ENCODE measurements around the gene REEP1.

REEP1 gene

GRCh38 chr2:86211033-86211795, 126.2 kb downstream of the REEP1 start:
- no CpG with 5 or more reads among the region's 2 CpGs for WGBS, 2 donors (ENCODE audit: extremely low coverage in 2 of 2, insufficient read length in 2 of 2, insufficient replicate concordance in 1 of 2)
- H3K36me3 ChIP-seq (replicated peaks in 1 of 2; ENCODE audit: control insufficient read depth in 2 of 2, insufficient read depth in 2 of 2, low read length in 2 of 2): peaks cover 18 to 85% of the 10 kb centered on the region in 2 donors

GRCh38 chr2:86204458-86204857, 133.0 kb downstream of the REEP1 start:
- H4K91ac ChIP-seq (ENCODE audit: low read depth, low read length, poor library complexity): no peak overlapping the region
- no peak overlapping the region for H3K4me3 ChIP-seq (ENCODE audit: low read length in 2 of 2)
- no peak overlapping the region for H3K4me2 ChIP-seq (ENCODE audit: insufficient read depth, low read length, poor library complexity, severe bottlenecking)
- H2BK120ac ChIP-seq (ENCODE audit: low read depth, low read length): no peak overlapping the region
- H3K9me3 ChIP-seq (replicated peaks in 1 of 2; ENCODE audit: control insufficient read depth in 2 of 2, insufficient read depth in 1 of 2, low read depth in 1 of 2, low read length in 2 of 2): no peaks in the 10 kb centered on the region
- H2BK15ac ChIP-seq (ENCODE audit: low read length): no peak overlapping the region
- H3K23ac ChIP-seq (ENCODE audit: low read depth, low read length, poor library complexity): no peak overlapping the region
- DNase-seq (ENCODE audit: low spot score): no peak
- peaks cover 6 to 56% of the 10 kb centered on the region in 2 donors for H3K36me3 ChIP-seq (replicated peaks in 1 of 2; ENCODE audit: control insufficient read depth in 2 of 2, insufficient read depth in 2 of 2, low read length in 2 of 2)
- no peak overlapping the region for H3K9ac ChIP-seq (ENCODE audit: low read depth, low read length, poor library complexity)
- H3K79me1 ChIP-seq (ENCODE audit: low read depth, low read length): no peaks in the 10 kb centered on the region
- no peak overlapping the region for H3K18ac ChIP-seq (ENCODE audit: low read length)
- H3K4ac ChIP-seq (ENCODE audit: low read length): no peak overlapping the region
- no peak overlapping the region for H4K8ac ChIP-seq (ENCODE audit: low read depth, low read length)
- no peak overlapping the region for H3K14ac ChIP-seq (ENCODE audit: low read length)
- no peak overlapping the region for H2BK12ac ChIP-seq (ENCODE audit: low read length)
- no peaks in the 10 kb centered on the region for H3K27me3 ChIP-seq (ENCODE audit: control insufficient read depth in 3 of 3, insufficient read depth in 3 of 3, low read depth in 1 of 3, low read length in 3 of 3)
- no peak overlapping the region for H2BK5ac ChIP-seq (ENCODE audit: low read length)
- H3K4me1 ChIP-seq (ENCODE audit: control insufficient read depth in 2 of 2, insufficient read depth in 1 of 2, low read depth in 1 of 2, low read length in 2 of 2): peaks cover 0 to 12% of the 10 kb centered on the region in 2 donors
- H2AK5ac ChIP-seq (ENCODE audit: low read depth, low read length): no peak overlapping the region
- H2AFZ ChIP-seq (ENCODE audit: low read length): no peak overlapping the region
- no peak overlapping the region for H3K27ac ChIP-seq (replicated peaks; ENCODE audit: low read length)
- WGBS, 2 donors (ENCODE audit: extremely low coverage in 2 of 2, insufficient read length in 2 of 2, insufficient replicate concordance in 1 of 2): no CpG with 5 or more reads among the region's 7 CpGs

More at GRCh38 chr2:86211033-86211795, 126.2 kb downstream of the REEP1 start:
- no peak overlapping the region for H3K14ac ChIP-seq (ENCODE audit: low read length)
- no peak overlapping the region for H2AFZ ChIP-seq (ENCODE audit: low read length)
- no peaks in the 10 kb centered on the region for H3K79me1 ChIP-seq (ENCODE audit: low read depth, low read length)
- no peak overlapping the region for H4K8ac ChIP-seq (ENCODE audit: low read depth, low read length)
- no peak overlapping the region for H2BK15ac ChIP-seq (ENCODE audit: low read length)
- no peak overlapping the region for H3K4me3 ChIP-seq (ENCODE audit: low read length in 2 of 2)
- no peak overlapping the region for H3K4me2 ChIP-seq (ENCODE audit: insufficient read depth, low read length, poor library complexity, severe bottlenecking)
- no peak overlapping the region for H3K18ac ChIP-seq (ENCODE audit: low read length)
- DNase-seq (ENCODE audit: low spot score): no peak
- H3K23ac ChIP-seq (ENCODE audit: low read depth, low read length, poor library complexity): no peak overlapping the region
- H3K4me1 ChIP-seq (ENCODE audit: control insufficient read depth in 2 of 2, insufficient read depth in 1 of 2, low read depth in 1 of 2, low read length in 2 of 2): no peaks in the 10 kb centered on the region
- H3K9me3 ChIP-seq (replicated peaks in 1 of 2; ENCODE audit: control insufficient read depth in 2 of 2, insufficient read depth in 1 of 2, low read depth in 1 of 2, low read length in 2 of 2): no peaks in the 10 kb centered on the region
- no peak overlapping the region for H3K4ac ChIP-seq (ENCODE audit: low read length)
- H3K27me3 ChIP-seq (ENCODE audit: control insufficient read depth in 3 of 3, insufficient read depth in 3 of 3, low read depth in 1 of 3, low read length in 3 of 3): no peaks in the 10 kb centered on the region
- no peak overlapping the region for H2BK5ac ChIP-seq (ENCODE audit: low read length)
- H4K91ac ChIP-seq (ENCODE audit: low read depth, low read length, poor library complexity): no peak overlapping the region
- H2BK120ac ChIP-seq (ENCODE audit: low read depth, low read length): no peak overlapping the region
- no peak overlapping the region for H3K9ac ChIP-seq (ENCODE audit: low read depth, low read length, poor library complexity)
- H3K27ac ChIP-seq (replicated peaks; ENCODE audit: low read length): no peak overlapping the region
- no peak overlapping the region for H2BK12ac ChIP-seq (ENCODE audit: low read length)
- no peak overlapping the region for H2AK5ac ChIP-seq (ENCODE audit: low read depth, low read length)

GRCh38 chr2:86203614-86204013, 133.8 kb downstream of the REEP1 start:
- Histone ChIP-seq H2AK5ac (ENCODE audit: low read depth, low read length) (no peak overlapping the region), H3K14ac (ENCODE audit: low read length) (no peak overlapping the region), H3K23ac (ENCODE audit: low read depth, low read length, poor library complexity) (no peak overlapping the region), H3K9ac (ENCODE audit: low read depth, low read length, poor library complexity) (no peak overlapping the region), H4K91ac (ENCODE audit: low read depth, low read length, poor library complexity) (no peak overlapping the region), H3K4ac (ENCODE audit: low read length) (no peak overlapping the region), H3K4me1 (ENCODE audit: control insufficient read depth in 2 of 2, insufficient read depth in 1 of 2, low read depth in 1 of 2, low read length in 2 of 2) (peaks cover 0 to 12% of the 10 kb centered on the region in 2 donors), H3K9me3 (replicated peaks in 1 of 2; ENCODE audit: control insufficient read depth in 2 of 2, insufficient read depth in 1 of 2, low read depth in 1 of 2, low read length in 2 of 2) (no peaks in the 10 kb centered on the region), H2AFZ (ENCODE audit: low read length) (no peak overlapping the region), H4K8ac (ENCODE audit: low read depth, low read length) (no peak overlapping the region), H2BK120ac (ENCODE audit: low read depth, low read length) (no peak overlapping the region), H3K4me2 (ENCODE audit: insufficient read depth, low read length, poor library complexity, severe bottlenecking) (no peak overlapping the region), H2BK15ac (ENCODE audit: low read length) (no peak overlapping the region), H3K18ac (ENCODE audit: low read length) (no peak overlapping the region), H3K4me3 (ENCODE audit: low read length in 2 of 2) (no peak overlapping the region), H3K27ac (replicated peaks; ENCODE audit: low read length) (no peak overlapping the region), H2BK12ac (ENCODE audit: low read length) (no peak overlapping the region), H3K79me1 (ENCODE audit: low read depth, low read length) (no peaks in the 10 kb centered on the region), H3K27me3 (ENCODE audit: control insufficient read depth in 3 of 3, insufficient read depth in 3 of 3, low read depth in 1 of 3, low read length in 3 of 3) (no peaks in the 10 kb centered on the region), H3K36me3 (replicated peaks in 1 of 2; ENCODE audit: control insufficient read depth in 2 of 2, insufficient read depth in 2 of 2, low read length in 2 of 2) (peaks cover 5 to 47% of the 10 kb centered on the region in 2 donors), H2BK5ac (ENCODE audit: low read length) (no peak overlapping the region)
- WGBS, 2 donors (ENCODE audit: extremely low coverage in 2 of 2, insufficient read length in 2 of 2, insufficient replicate concordance in 1 of 2): no CpG with 5 or more reads among the region's 1 CpG
- DNase-seq (ENCODE audit: low spot score): no peak

GRCh38 chr2:86202702-86203101, 134.7 kb downstream of the REEP1 start:
- H3K4ac ChIP-seq (ENCODE audit: low read length): no peak overlapping the region
- no peak overlapping the region for H2AK5ac ChIP-seq (ENCODE audit: low read depth, low read length)
- no CpG with 5 or more reads among the region's 9 CpGs for WGBS, 2 donors (ENCODE audit: extremely low coverage in 2 of 2, insufficient read length in 2 of 2, insufficient replicate concordance in 1 of 2)
- no peak overlapping the region for H4K91ac ChIP-seq (ENCODE audit: low read depth, low read length, poor library complexity)
- no peak overlapping the region for H3K9ac ChIP-seq (ENCODE audit: low read depth, low read length, poor library complexity)
- no peak for DNase-seq (ENCODE audit: low spot score)
- H3K79me1 ChIP-seq (ENCODE audit: low read depth, low read length): no peaks in the 10 kb centered on the region
- no peak overlapping the region for H3K23ac ChIP-seq (ENCODE audit: low read depth, low read length, poor library complexity)
- peaks cover 5 to 38% of the 10 kb centered on the region in 2 donors for H3K36me3 ChIP-seq (replicated peaks in 1 of 2; ENCODE audit: control insufficient read depth in 2 of 2, insufficient read depth in 2 of 2, low read length in 2 of 2)
- H3K27ac ChIP-seq (replicated peaks; ENCODE audit: low read length): no peak overlapping the region
- no peak overlapping the region for H3K4me3 ChIP-seq (ENCODE audit: low read length in 2 of 2)
- no peak overlapping the region for H4K8ac ChIP-seq (ENCODE audit: low read depth, low read length)
- no peak overlapping the region for H2BK5ac ChIP-seq (ENCODE audit: low read length)
- no peak overlapping the region for H2BK120ac ChIP-seq (ENCODE audit: low read depth, low read length)
- H2BK12ac ChIP-seq (ENCODE audit: low read length): no peak overlapping the region
- H2AFZ ChIP-seq (ENCODE audit: low read length): no peak overlapping the region
- no peak overlapping the region for H2BK15ac ChIP-seq (ENCODE audit: low read length)
- H3K4me2 ChIP-seq (ENCODE audit: insufficient read depth, low read length, poor library complexity, severe bottlenecking): no peak overlapping the region
- peaks cover 0 to 12% of the 10 kb centered on the region in 2 donors for H3K4me1 ChIP-seq (ENCODE audit: control insufficient read depth in 2 of 2, insufficient read depth in 1 of 2, low read depth in 1 of 2, low read length in 2 of 2)
- no peak overlapping the region for H3K14ac ChIP-seq (ENCODE audit: low read length)
- H3K9me3 ChIP-seq (replicated peaks in 1 of 2; ENCODE audit: control insufficient read depth in 2 of 2, insufficient read depth in 1 of 2, low read depth in 1 of 2, low read length in 2 of 2): no peaks in the 10 kb centered on the region
- H3K18ac ChIP-seq (ENCODE audit: low read length): no peak overlapping the region
- H3K27me3 ChIP-seq (ENCODE audit: control insufficient read depth in 3 of 3, insufficient read depth in 3 of 3, low read depth in 1 of 3, low read length in 3 of 3): no peaks in the 10 kb centered on the region
